IMR-90 (cell line): Measurements from ENCODE around the gene SELENOP. TPM values are rescaled to one million over a fixed set of nuclear protein-coding genes. Genes with fewer than 3 reads are reported as not detected.

ENCODE experiments used
- ATAC-seq: fragments of 200-7000 bp; cut with Tn5 transposase; 2 replicates; pipeline ENCODE4 v1.9.1; 2020; ENCODE audit warnings: low read depth, mild to moderate bottlenecking, moderate library complexity
- BruUV-seq: library from RNA; stranded (reverse); fragments of 400-500 nt; replicated peaks from 2 replicates; lab custom pipeline; 2021; lab: Mats Ljungman, UMichigan
- CTCF ChIA-PET: fragments of 300-600 bp; formaldehyde crosslinking; extraction: SDS; loops from one replicate; lab custom pipeline; 2021; ENCODE audit warnings: antibody characterized with exemption; lab: Yijun Ruan, JAX
- POLR2A ChIA-PET: fragments of 300-600 bp; sonication (Branson Sonifier 250); formaldehyde crosslinking; loops from one replicate; lab custom pipeline; 2022; ENCODE audit warnings: antibody characterized with exemption; ENCODE audit not compliant: unreplicated experiment; lab: Charles Lee
- DNase-seq: peaks from one replicate; pipeline ENCODE4 v3.0.0; 2013
- H2AFZ ChIP-seq: replicated peaks from 2 replicates; pipeline ENCODE3; 2013; ENCODE audit warnings: low read length, mild to moderate bottlenecking; ENCODE audit not compliant: poor library complexity
- H2AK5ac ChIP-seq: 2 replicates; pipeline ENCODE4 v1.6.1; 2013; ENCODE audit warnings: low read depth, low read length, inconsistent platforms
- H2AK9ac ChIP-seq: replicated peaks from 2 replicates; pipeline ENCODE3; 2013; ENCODE audit warnings: mild to moderate bottlenecking, low read depth, low read length, moderate library complexity; ENCODE audit not compliant: poor library complexity
- H2BK120ac ChIP-seq: 2 replicates; pipeline ENCODE4 v1.6.1; 2013; ENCODE audit warnings: low read depth, low read length, inconsistent platforms
- H2BK15ac ChIP-seq: 3 replicates; pipeline ENCODE4 v1.6.1; 2013; ENCODE audit warnings: low read depth, low read length, inconsistent platforms
- H2BK20ac ChIP-seq: 2 replicates; pipeline ENCODE4 v1.6.1; 2013; ENCODE audit warnings: low read depth, mild to moderate bottlenecking, inconsistent platforms, low read length, moderate library complexity
- H2BK5ac ChIP-seq: 2 replicates; pipeline ENCODE4 v1.6.1; 2013; ENCODE audit warnings: mild to moderate bottlenecking, low read depth, low read length, inconsistent platforms; ENCODE audit not compliant: poor library complexity, severe bottlenecking
- H3K14ac ChIP-seq: replicated peaks from 2 replicates; pipeline ENCODE4 v1.6.1; 2013; ENCODE audit warnings: low read depth, low read length, inconsistent platforms
- H3K18ac ChIP-seq: 2 replicates; pipeline ENCODE4 v1.6.1; 2013; ENCODE audit warnings: low read depth, low read length, control low read depth
- H3K23ac ChIP-seq: 2 replicates; pipeline ENCODE4 v1.6.1; 2013; ENCODE audit warnings: low read depth, low read length, inconsistent platforms
- H3K27ac ChIP-seq: 2 replicates; pipeline ENCODE4 v1.5.1; 2013; ENCODE audit warnings: mild to moderate bottlenecking, control low read depth, low read length; ENCODE audit not compliant: insufficient read depth
- H3K27me3 ChIP-seq: 2 replicates; pipeline ENCODE4 v1.6.1; 2013; ENCODE audit warnings: low read length; ENCODE audit not compliant: control insufficient read depth, insufficient read depth
- H3K36me3 ChIP-seq: 2 replicates; pipeline ENCODE4 v1.6.1; 2013; ENCODE audit warnings: low read length, mixed read lengths; ENCODE audit not compliant: control insufficient read depth, insufficient read depth
- H3K4ac ChIP-seq: 2 replicates; pipeline ENCODE4 v1.6.1; 2013; ENCODE audit warnings: low read depth, low read length, inconsistent platforms
- H3K4me1 ChIP-seq: 2 replicates; pipeline ENCODE4 v1.6.1; 2013; ENCODE audit warnings: low read length, mixed read lengths; ENCODE audit not compliant: control insufficient read depth, insufficient read depth
- H3K4me2 ChIP-seq: 2 replicates; pipeline ENCODE4 v1.6.1; 2013; ENCODE audit warnings: low read depth, mild to moderate bottlenecking, control low read depth, low read length, moderate library complexity
- H3K4me3 ChIP-seq: 2 replicates; pipeline ENCODE4 v1.5.1; 2013; ENCODE audit warnings: low read depth, mild to moderate bottlenecking, control low read depth, low read length, moderate library complexity; ENCODE audit not compliant: insufficient read depth
- H3K56ac ChIP-seq: 2 replicates; pipeline ENCODE4 v1.6.1; 2013; ENCODE audit warnings: low read length, inconsistent platforms; ENCODE audit not compliant: insufficient read depth; ENCODE audit errors: extremely low read depth
- H3K79me1 ChIP-seq, 2 experiments: 2 replicates each; pipeline ENCODE4 v1.6.1; 2013; ENCODE audit warnings: low read length in 2 of 2, inconsistent platforms in 1 of 2, low read depth in 1 of 2
- H3K9ac ChIP-seq: 2 replicates; pipeline ENCODE4 v1.6.1; 2013; ENCODE audit warnings: low read depth, low read length, control low read depth
- H3K9me1 ChIP-seq: 2 replicates; pipeline ENCODE4 v1.6.1; 2013; ENCODE audit warnings: low read length, inconsistent platforms; ENCODE audit not compliant: insufficient read depth
- H3K9me3 ChIP-seq: 2 replicates; pipeline ENCODE4 v1.6.1; 2013; ENCODE audit warnings: low read length; ENCODE audit not compliant: control insufficient read depth, insufficient read depth
- H4K20me1 ChIP-seq: 2 replicates; pipeline ENCODE4 v1.6.1; 2013; ENCODE audit warnings: low read length, inconsistent platforms; ENCODE audit not compliant: insufficient read depth
- H4K5ac ChIP-seq: 2 replicates; pipeline ENCODE4 v1.6.1; 2013; ENCODE audit warnings: mild to moderate bottlenecking, low read depth, low read length, control low read depth
- H4K8ac ChIP-seq, 2 experiments: 2 replicates each; pipeline ENCODE4 v1.6.1; 2013; ENCODE audit warnings: low read depth in 2 of 2, low read length in 2 of 2, control low read depth in 1 of 2, inconsistent platforms in 1 of 2
- H4K91ac ChIP-seq: 2 replicates; pipeline ENCODE4 v1.6.1; 2013; ENCODE audit warnings: low read depth, low read length, inconsistent platforms; ENCODE audit not compliant: insufficient read depth
- BHLHE40 ChIP-seq: fragments of 150-350 bp; IDR thresholded peaks from 2 replicates; pipeline ENCODE4 v1.6.1; 2016; ENCODE audit warnings: mild to moderate bottlenecking, low read depth, low read length
- CEBPB ChIP-seq: IDR thresholded peaks from 2 replicates; pipeline ENCODE4 v1.6.1; 2012; ENCODE audit warnings: low read depth, low read length, improper control_type of control experiment
- CHD1 ChIP-seq: IDR thresholded peaks from 2 replicates; pipeline ENCODE4 v1.6.1; 2012; ENCODE audit warnings: low read depth, low read length, improper control_type of control experiment
- CTCF ChIP-seq: conservative IDR thresholded peaks from 2 replicates; pipeline ENCODE4 v1.5.1; 2012; ENCODE audit warnings: mild to moderate bottlenecking, low read depth, low read length, improper control_type of control experiment
- ELK1 ChIP-seq: fragments of 150-350 bp; IDR thresholded peaks from 2 replicates; pipeline ENCODE4 v1.6.1; 2016; ENCODE audit warnings: low read depth, mild to moderate bottlenecking, low read length, moderate library complexity, borderline replicate concordance
- FOS ChIP-seq: fragments of 150-350 bp; IDR thresholded peaks from 2 replicates; pipeline ENCODE4 v1.6.1; 2016; ENCODE audit warnings: low read depth, low read length
- MAFK ChIP-seq: IDR thresholded peaks from 2 replicates; pipeline ENCODE4 v1.6.1; 2012; ENCODE audit warnings: low read depth, low read length, improper control_type of control experiment
- MAZ ChIP-seq: IDR thresholded peaks from 2 replicates; pipeline ENCODE4 v1.6.1; 2012; ENCODE audit warnings: low read depth, mild to moderate bottlenecking, low read length, improper control_type of control experiment, moderate library complexity, borderline replicate concordance
- MXI1 ChIP-seq: IDR thresholded peaks from 2 replicates; pipeline ENCODE4 v1.6.1; 2012; ENCODE audit warnings: low read depth, mild to moderate bottlenecking, low read length, moderate library complexity, borderline replicate concordance
- NFE2L2 ChIP-seq: fragments of 150-350 bp; IDR thresholded peaks from 2 replicates; pipeline ENCODE4 v1.6.1; 2016; ENCODE audit warnings: low read depth, mild to moderate bottlenecking, low read length
- POLR2A ChIP-seq: IDR thresholded peaks from 2 replicates; pipeline ENCODE4 v1.6.1; 2012; ENCODE audit warnings: mild to moderate bottlenecking, low read depth, low read length
- RAD21 ChIP-seq: IDR thresholded peaks from 2 replicates; pipeline ENCODE4 v1.6.1; 2012; ENCODE audit warnings: low read length, improper control_type of control experiment
- RCOR1 ChIP-seq: IDR thresholded peaks from 2 replicates; pipeline ENCODE4 v1.6.1; 2012; ENCODE audit warnings: mild to moderate bottlenecking, low read length, improper control_type of control experiment; ENCODE audit not compliant: insufficient replicate concordance
- RFX5 ChIP-seq: IDR thresholded peaks from 2 replicates; pipeline ENCODE4 v1.8.0; 2012; ENCODE audit warnings: low read depth, mild to moderate bottlenecking, low read length, moderate library complexity
- SMC3 ChIP-seq: fragments of 150-350 bp; IDR thresholded peaks from 2 replicates; pipeline ENCODE4 v1.6.1; 2016; ENCODE audit warnings: low read depth, mild to moderate bottlenecking, antibody characterized with exemption, low read length, moderate library complexity
- USF2 ChIP-seq: fragments of 150-350 bp; IDR thresholded peaks from 2 replicates; pipeline ENCODE4 v1.6.1; 2017; ENCODE audit warnings: mild to moderate bottlenecking, antibody characterized with exemption, low read length, low read depth
- WGBS, 2 experiments: methylation state at CpG; one replicate each; pipeline versions ENCODE4 v1.1.5 to v1.1.7; 2013; ENCODE audit warnings: missing lambda C conversion rate in 2 of 2; ENCODE audit not compliant: insufficient read length in 1 of 2; ENCODE audit errors: extremely low coverage in 2 of 2; 5-methylcytosine and 5-hydroxymethylcytosine counted together
- dilution Hi-C: fragments of 300-500 bp; cut with HindIII; formaldehyde crosslinking; loops from one replicate; pipeline ENCODE4 v1.14.3; 2018; ENCODE audit warnings: low sequenced_read_pairs; ENCODE audit not compliant: unreplicated experiment
- in situ Hi-C: fragments of 300-500 bp; cut with MboI; formaldehyde crosslinking; loops from 3 replicates; pipeline ENCODE4 v1.14.3; 2019; ENCODE audit warnings: low sequenced_read_pairs, inconsistent platforms, mixed read lengths
- intact Hi-C: fragments of 100-400 bp; cut with micrococcal nuclease; formaldehyde crosslinking; loops from 2 replicates; pipeline ENCODE4 v1.10.0; 2022
- polyA plus RNA-seq, 3 experiments: library from polyadenylated mRNA; depleted of rRNA; stranded (reverse); fragments of >200 nt; gene quantifications; 2 replicates each; pipeline ENCODE4 v1.2.3, GENCODE V29; 2012; ENCODE audit warnings: low replicate concordance in 1 of 3
- total RNA-seq: library from RNA; depleted of rRNA; stranded (reverse); fragments of >200 nt; gene quantifications from 2 replicates; pipeline ENCODE4 v1.2.3, GENCODE V29; 2012

SELENOP gene
- total and polyA plus RNA-seq, 2 of the 4 experiments (the other 2 are of a cell fraction), result 0.55 to 1.1 TPM

GRCh38 chr5:42784132-42784531 lies 27.6 kb downstream of the SELENOP start:
- Histone ChIP-seq H3K9me3 (no peaks in the 10 kb centered on the region), H3K27ac (no peak overlapping the region), H3K14ac (no peak overlapping the region), H3K4me1 (no peaks in the 10 kb centered on the region), H3K4ac (no peak overlapping the region), H4K20me1 (no peaks in the 10 kb centered on the region), H2BK5ac (no peak overlapping the region), H4K5ac (no peak overlapping the region), H3K4me3 (no peak overlapping the region), H3K18ac (no peak overlapping the region), H3K56ac (no peak overlapping the region), H3K9me1 (no peaks in the 10 kb centered on the region), H2AK5ac (no peak overlapping the region), H2BK15ac (no peak overlapping the region), H3K36me3 (no peaks in the 10 kb centered on the region), H2BK120ac (no peak overlapping the region), H3K9ac (no peak overlapping the region), H3K23ac (no peak overlapping the region), H3K4me2 (no peak overlapping the region), H2AFZ (no peak overlapping the region), H2BK20ac (no peak overlapping the region), H3K27me3 (no peaks in the 10 kb centered on the region), H4K91ac (no peak overlapping the region), H3K79me1 (no peaks in the 10 kb centered on the region), H4K8ac (no peak overlapping the region), H2AK9ac (no peak overlapping the region)
- dilution Hi-C loops, result no loop called here
- ChIA-PET CTCF (no interaction called here), POLR2A (no interaction called here)
- no CpG with 5 or more reads among the region's 1 CpG for WGBS, 2 experiments
- in situ Hi-C loops, result no loop called here
- no peak for DNase-seq
- BruUV-seq, result no TSS peak
- TF ChIP-seq MAFK (no peak), RCOR1 (no peak), SMC3 (no peak), FOS (no peak), RFX5 (no peak), CEBPB (no peak), ELK1 (no peak), POLR2A (no peak), MAZ (no peak), CTCF (no peak), CHD1 (no peak), NFE2L2 (no peak), USF2 (no peak), BHLHE40 (no peak), RAD21 (no peak), MXI1 (no peak)
- intact Hi-C loops, result no loop called here
- no peak for ATAC-seq
